Urothelium cell line (cell line): Measurements from ENCODE around the gene PIGH.
"Not testable (repeated sequence)": the region's sequence is repeated elsewhere in the genome, so short reads cannot be mapped to it uniquely, and the experiment has no call there.

Experiments used
- DNase-seq: peaks from one replicate; pipeline ENCODE4 v3.0.0; 2011; ENCODE audit warnings: low spot score, mixed read lengths
- FAIRE-seq: peaks from 2 replicates; lab custom pipeline; 2011; peaks lifted over from hg19 to GRCh38; lab: Jason Lieb, UNC

Gene PIGH, protein sequence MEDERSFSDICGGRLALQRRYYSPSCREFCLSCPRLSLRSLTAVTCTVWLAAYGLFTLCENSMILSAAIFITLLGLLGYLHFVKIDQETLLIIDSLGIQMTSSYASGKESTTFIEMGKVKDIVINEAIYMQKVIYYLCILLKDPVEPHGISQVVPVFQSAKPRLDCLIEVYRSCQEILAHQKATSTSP

GRCh38 chr14:67599698-67600561 lies at the start of gene PIGH:
Gene PIGH (minus strand): TSS chr14:67600268. CDS start chr14:67600203, 65 bp downstream.
- DNase-seq: peak; percentile 100
- peak; percentile 98 for FAIRE-seq

- FAIRE-seq (peak; percentile 35), DNase-seq (no peak)
Measured at GRCh38 chr14:67646131-67646530, 46.1 kb upstream of the PIGH start.

DNA sequence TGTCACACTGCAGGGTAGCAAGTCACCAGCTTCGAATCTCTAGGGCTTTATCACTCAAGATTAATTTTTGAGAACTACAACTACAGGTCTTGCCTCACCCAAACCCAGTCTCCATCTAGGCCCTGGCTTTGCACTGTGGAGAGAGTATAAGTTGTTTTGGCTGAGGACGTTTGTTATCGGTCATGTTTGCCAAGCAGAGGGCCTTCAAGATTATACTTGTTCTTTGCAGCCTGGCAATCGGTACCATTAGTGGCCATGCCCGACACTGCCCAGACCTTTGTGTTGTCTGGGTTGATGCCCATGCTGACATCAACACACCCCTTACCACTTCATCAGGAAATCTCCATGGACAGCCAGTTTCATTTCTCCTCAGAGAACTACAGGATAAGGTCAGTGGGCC lies 45.3 kb upstream of the PIGH start:
- DNase-seq (no peak), FAIRE-seq (no peak)

- DNase-seq (no peak), FAIRE-seq (peak; percentile 27)
Measured at GRCh38 chr14:67644428-67644827, 44.4 kb upstream of the PIGH start.

GRCh38 chr14:67643713-67644112 lies 43.6 kb upstream of the PIGH start:
- no peak for FAIRE-seq
- no peak for DNase-seq

DNA sequence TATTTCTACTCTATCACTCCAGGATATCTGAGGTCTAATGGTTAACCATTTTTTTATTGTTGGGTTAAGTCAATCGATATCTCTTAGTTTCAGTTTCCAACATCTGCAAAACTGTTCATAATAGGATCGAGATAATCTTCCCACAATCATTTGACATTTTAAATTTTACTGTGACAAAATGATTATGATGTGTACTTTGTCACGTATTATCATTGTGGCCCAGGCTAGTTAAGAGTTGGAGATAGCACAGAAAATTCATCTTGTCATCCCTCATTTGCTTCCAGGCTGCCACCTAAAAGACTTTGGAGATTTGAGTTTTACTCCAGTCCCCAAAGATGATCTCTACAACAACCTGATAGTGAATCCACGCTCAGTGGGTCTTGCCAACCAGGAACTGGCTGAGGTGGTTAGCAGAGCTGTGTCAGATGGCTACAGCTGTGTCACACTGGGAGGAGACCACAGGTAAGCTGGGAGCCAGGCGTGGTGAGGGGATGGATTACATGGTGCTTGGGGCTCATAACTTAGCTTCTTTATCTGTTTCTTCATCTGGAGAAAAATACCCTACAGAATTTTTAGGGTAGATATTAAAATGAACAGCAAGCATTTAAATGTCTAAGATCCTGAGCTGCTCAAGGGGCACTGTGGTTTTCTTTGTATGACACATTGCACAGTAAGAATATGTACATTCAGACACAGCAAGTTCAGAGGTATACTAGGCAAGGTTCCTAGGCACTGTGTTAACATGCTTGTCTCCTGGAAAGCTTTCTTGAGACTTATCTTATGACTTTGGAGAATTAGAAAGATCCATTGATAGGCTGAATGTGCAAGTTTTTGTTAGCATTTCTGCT lies 42.1 kb upstream of the PIGH start:
- FAIRE-seq: no peak
- DNase-seq: no peak

- DNase-seq (no peak), FAIRE-seq (no peak)
Measured at GRCh38 chr14:67641480-67641879, 41.4 kb upstream of the PIGH start.

GRCh38 chr14:67638642-67639041 lies 38.6 kb upstream of the PIGH start:
- DNase-seq: no peak
- no peak for FAIRE-seq

- FAIRE-seq (peak; percentile 61), DNase-seq (no peak)
Measured at GRCh38 chr14:67636361-67636919, 36.4 kb upstream of the PIGH start.

- DNase-seq (no peak), FAIRE-seq (peak; percentile 72)
Measured at GRCh38 chr14:67633451-67634147, 33.5 kb upstream of the PIGH start.

GRCh38 chr14:67630938-67631337 lies 30.9 kb upstream of the PIGH start:
- FAIRE-seq (peak; percentile 59), DNase-seq (no peak)

DNA sequence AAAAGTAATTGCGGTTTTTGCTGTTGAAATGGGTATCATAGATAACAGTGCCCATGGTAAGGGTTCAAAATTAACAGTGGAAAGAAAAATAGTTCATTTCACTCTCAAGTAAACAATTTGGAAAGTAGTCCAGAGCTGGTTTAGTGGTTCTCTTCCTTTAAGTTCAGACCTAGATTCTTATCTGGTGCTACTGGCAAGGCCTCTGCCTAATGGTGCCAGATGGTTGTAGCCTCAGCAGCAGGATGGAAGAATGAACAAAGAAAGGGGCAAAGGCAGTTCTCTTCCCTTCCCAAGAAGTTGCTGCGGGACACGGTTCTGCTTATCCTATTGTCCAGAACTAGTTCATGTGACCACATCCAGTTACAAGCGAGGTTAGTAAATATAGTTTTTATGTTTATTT lies 30.1 kb upstream of the PIGH start:
- FAIRE-seq (no peak), DNase-seq (no peak)

GRCh38 chr14:67627519-67627918 lies 27.5 kb upstream of the PIGH start:
- no peak for DNase-seq
- FAIRE-seq: peak; percentile 70

GRCh38 chr14:67626131-67626530 lies 26.1 kb upstream of the PIGH start:
- FAIRE-seq, DNase-seq: not testable (repeated sequence)

DNA sequence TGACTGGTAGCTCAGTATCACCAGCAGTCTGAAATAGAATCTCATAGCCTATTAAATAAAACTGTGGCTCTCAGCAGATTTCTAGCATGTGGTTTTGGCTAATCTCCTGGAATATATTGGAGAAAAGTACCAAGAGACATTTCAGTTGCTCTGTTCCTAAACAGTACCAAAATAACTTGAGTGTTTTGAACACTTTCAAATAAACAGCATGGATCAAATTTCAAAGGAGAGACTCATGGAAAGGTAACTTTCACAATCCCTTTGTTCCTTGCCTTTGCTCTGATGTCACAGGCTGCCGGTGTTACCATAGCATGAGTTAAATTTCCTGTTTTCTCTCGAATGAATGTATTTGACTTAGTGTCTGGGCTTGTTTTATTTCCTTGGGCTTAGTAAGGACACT lies 23.0 kb upstream of the PIGH start:
- DNase-seq (peak; percentile 50), FAIRE-seq (no peak)

- FAIRE-seq: no peak
Measured at GRCh38 chr14:67622675-67623074, 22.6 kb upstream of the PIGH start.

DNA sequence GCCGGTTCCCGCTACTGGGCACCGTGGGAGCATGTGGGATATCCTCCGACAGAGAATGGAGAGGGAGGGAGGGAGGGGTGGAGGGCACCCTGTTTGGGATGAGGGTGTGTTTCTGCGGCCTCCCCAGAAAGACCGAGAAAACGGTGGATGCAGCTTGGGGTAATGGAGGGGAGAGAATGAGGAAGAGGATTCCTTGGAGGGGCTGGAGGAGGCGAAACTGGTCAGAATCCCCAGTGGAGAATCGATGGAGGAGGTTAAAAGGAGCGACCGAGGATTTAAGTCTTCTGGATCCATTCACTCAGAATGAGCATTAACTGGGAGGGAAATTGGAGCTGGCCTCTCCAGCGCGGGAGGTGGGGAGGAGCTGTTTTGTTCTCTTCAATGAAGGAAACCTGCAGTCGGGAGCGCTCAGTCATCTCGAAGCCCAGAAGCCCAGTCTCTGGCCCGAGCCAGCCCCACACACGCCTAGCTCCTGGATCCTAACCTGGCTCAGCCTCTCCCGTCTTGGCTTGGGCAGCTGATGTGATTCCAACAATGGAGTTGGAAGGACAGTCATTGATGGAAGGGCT lies 20.2 kb upstream of the PIGH start:
- no peak for FAIRE-seq
- no peak for DNase-seq

More at GRCh38 chr14:67622675-67623074, 22.6 kb upstream of the PIGH start:
- peak; percentile 90 for DNase-seq

DNA sequence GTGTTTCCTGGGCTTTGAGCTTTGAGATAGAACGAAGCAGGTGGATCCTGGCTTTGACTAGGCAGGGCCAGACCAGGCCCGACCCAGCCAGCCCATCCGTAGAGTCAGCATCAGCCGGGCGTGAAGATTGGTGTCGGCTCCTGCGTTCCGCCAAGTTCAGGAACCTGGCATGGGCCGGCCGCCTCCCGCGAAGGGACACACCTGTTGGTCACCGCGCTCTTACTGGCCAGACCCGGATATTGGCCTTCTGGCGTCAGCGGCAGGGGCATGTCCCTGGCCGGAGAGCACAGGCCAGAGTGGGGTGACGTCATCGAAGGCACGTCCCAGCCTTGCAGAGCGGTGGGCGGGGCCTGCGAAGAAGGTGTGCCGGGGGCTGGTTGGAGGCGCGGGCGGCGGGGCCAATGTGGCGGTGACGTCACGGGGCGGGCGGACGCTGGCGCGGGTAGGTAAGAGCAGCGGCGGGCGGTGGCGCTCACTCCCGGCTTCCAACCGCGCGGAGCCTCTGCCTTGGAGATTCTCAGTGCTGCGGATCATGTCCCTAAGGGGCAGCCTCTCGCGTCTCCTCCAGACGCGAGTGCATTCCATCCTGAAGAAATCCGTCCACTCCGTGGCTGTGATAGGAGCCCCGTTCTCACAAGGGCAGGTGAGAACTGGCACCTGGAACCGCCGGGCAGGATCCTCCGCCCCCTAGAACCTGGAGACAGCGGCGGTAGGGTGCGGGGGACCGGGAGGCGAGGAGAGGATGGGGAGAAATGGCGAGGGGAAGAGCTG lies 19.6 kb upstream of the PIGH start, which contains the start of gene ARG2:
TSS of gene ARG2 (plus strand) at position 475 of the 771 bp plus-strand sequence. CDS start at position 533, 58 bp downstream.
- FAIRE-seq: peak; percentile 99
- peak; percentile 100 for DNase-seq

DNA sequence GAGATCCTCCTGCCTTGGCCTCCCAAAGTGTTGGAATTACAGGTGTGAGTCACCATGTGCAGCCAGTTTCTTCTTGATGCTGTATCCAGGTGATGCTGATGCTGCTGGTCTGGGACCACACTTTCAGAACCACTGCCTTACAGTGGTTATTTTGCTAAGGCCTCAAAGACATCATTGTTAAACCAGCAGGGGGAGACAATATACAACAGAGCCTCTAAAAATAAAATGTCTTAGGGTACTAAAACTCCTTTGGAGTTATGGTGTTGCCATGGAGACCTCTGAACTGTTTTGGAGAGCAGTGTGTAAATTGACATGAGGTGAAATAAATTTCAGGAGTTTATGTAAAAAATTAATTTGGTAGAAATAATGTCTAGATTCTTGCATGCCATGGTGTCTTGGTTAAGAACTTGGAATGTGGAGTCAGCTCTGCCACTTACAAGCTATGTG lies 18.6 kb upstream of the PIGH start:
- DNase-seq: peak; percentile 72
- peak; percentile 23 for FAIRE-seq
